Measurements from ENCODE around the gene PIGC. TPM values are rescaled to one million over a fixed set of nuclear protein-coding genes. Genes with fewer than 3 reads are reported as not detected.
A peak's percentile ranks its signal among the peaks of the same experiment; 100 is the strongest.

Gene PIGC
- total RNA-seq, 2 experiments from 2014 or later, result 17.5 to 18.7 TPM

GRCh38 chr1:172404121-172404520 is 39.7 kb downstream of the PIGC start:
- intact Hi-C loops (cut with micrococcal nuclease), result no loop called here
- H3K27me3 Mint-ChIP-seq (ENCODE audit: low read depth), result no peaks in the 10 kb centered on the region
- H3K27ac Mint-ChIP-seq, result no peak overlapping the region
- CTCF ChIA-PET, result interaction anchor here (0.7 to 1.8 kb wide), 4 partner anchors 76 to 401 kb away, joined by 3 to 5 read pairs (median 4); no protein-coding TSS in a partner anchor
- H3K9me3 Mint-ChIP-seq, result no peaks in the 10 kb centered on the region
- no peak for DNase-seq
- H3K36me3 Mint-ChIP-seq (ENCODE audit: low read depth), result no peaks in the 10 kb centered on the region
- no peak overlapping the region for H3K4me3 Mint-ChIP-seq
- H3K4me1 Mint-ChIP-seq (ENCODE audit: low read depth), result peaks cover 28% of the 10 kb centered on the region

GRCh38 chr1:172402878-172403569 is 40.8 kb downstream of the PIGC start:
- H3K27ac Mint-ChIP-seq, result no peak overlapping the region
- no peaks in the 10 kb centered on the region for H3K36me3 Mint-ChIP-seq (ENCODE audit: low read depth)
- H3K27me3 Mint-ChIP-seq (ENCODE audit: low read depth), result no peaks in the 10 kb centered on the region
- intact Hi-C loops (cut with micrococcal nuclease), result no loop called here
- peaks cover 39% of the 10 kb centered on the region for H3K4me1 Mint-ChIP-seq (ENCODE audit: low read depth)
- DNase-seq, result no peak
- no peak overlapping the region for H3K4me3 Mint-ChIP-seq
- CTCF ChIA-PET, result interaction anchor here (0.6 to 5.4 kb wide), 10 partner anchors 9 to 401 kb away, joined by 3 to 43 read pairs (median 3); partner anchors contain the start of gene C1orf105
- H3K9me3 Mint-ChIP-seq, result no peaks in the 10 kb centered on the region

GRCh38 chr1:172401892-172402291 is 42.0 kb downstream of the PIGC start:
- no peaks in the 10 kb centered on the region for H3K9me3 Mint-ChIP-seq
- CTCF ChIA-PET, result interaction anchor here (0.7 to 5.4 kb wide), 5 partner anchors 9 to 310 kb away, joined by 3 to 43 read pairs (median 6); no protein-coding TSS in a partner anchor
- DNase-seq, result peak; percentile 39
- H3K4me1 Mint-ChIP-seq (ENCODE audit: low read depth), result peaks cover 50% of the 10 kb centered on the region
- intact Hi-C loops (cut with micrococcal nuclease), result no loop called here
- no peaks in the 10 kb centered on the region for H3K27me3 Mint-ChIP-seq (ENCODE audit: low read depth)
- no peak overlapping the region for H3K27ac Mint-ChIP-seq
- H3K4me3 Mint-ChIP-seq, result no peak overlapping the region
- no peaks in the 10 kb centered on the region for H3K36me3 Mint-ChIP-seq (ENCODE audit: low read depth)

GRCh38 chr1:172401477-172401876 is 42.4 kb downstream of the PIGC start:
- DNase-seq, result no peak
- intact Hi-C loops (cut with micrococcal nuclease), result no loop called here
- Mint-ChIP-seq H3K36me3 (ENCODE audit: low read depth) (no peaks in the 10 kb centered on the region), H3K27me3 (ENCODE audit: low read depth) (no peaks in the 10 kb centered on the region), H3K4me3 (no peak overlapping the region), H3K4me1 (ENCODE audit: low read depth) (peaks cover 52% of the 10 kb centered on the region), H3K27ac (no peak overlapping the region), H3K9me3 (no peaks in the 10 kb centered on the region)
- CTCF ChIA-PET, result interaction anchor here (1.2 to 5.4 kb wide), 5 partner anchors 10 to 310 kb away, joined by 3 to 43 read pairs (median 6); no protein-coding TSS in a partner anchor

- intact Hi-C loops (cut with micrococcal nuclease), result no loop called here
- DNase-seq, result no peak
- Mint-ChIP-seq H3K27ac (no peak overlapping the region), H3K27me3 (ENCODE audit: low read depth) (no peaks in the 10 kb centered on the region), H3K4me1 (ENCODE audit: low read depth) (peaks cover 55% of the 10 kb centered on the region), H3K36me3 (ENCODE audit: low read depth) (no peaks in the 10 kb centered on the region), H3K4me3 (no peak overlapping the region), H3K9me3 (no peaks in the 10 kb centered on the region)
- CTCF ChIA-PET, result interaction anchor here (0.9 to 5.4 kb wide), 9 partner anchors 11 to 309 kb away, joined by 3 to 43 read pairs (median 5); no protein-coding TSS in a partner anchor
Observed at GRCh38 chr1:172400722-172401105, 43.2 kb downstream of the PIGC start.

- no peaks in the 10 kb centered on the region for H3K9me3 Mint-ChIP-seq
- CTCF ChIA-PET, result interaction anchor here (0.6 to 5.4 kb wide), 31 partner anchors 8 to 399 kb away, joined by 3 to 43 read pairs (median 5); no protein-coding TSS in a partner anchor
- intact Hi-C loops (cut with micrococcal nuclease), result loop anchor here (1.0 to 10.0 kb wide), 9 partner anchors 29 to 745 kb away; partner anchors contain the start of genes MYOC, PIGC and VAMP4
- DNase-seq, result no peak
- peaks cover 59% of the 10 kb centered on the region for H3K4me1 Mint-ChIP-seq (ENCODE audit: low read depth)
- H3K27ac Mint-ChIP-seq, result no peak overlapping the region
- H3K36me3 Mint-ChIP-seq (ENCODE audit: low read depth), result no peaks in the 10 kb centered on the region
- no peak overlapping the region for H3K4me3 Mint-ChIP-seq
- H3K27me3 Mint-ChIP-seq (ENCODE audit: low read depth), result no peaks in the 10 kb centered on the region
Observed at GRCh38 chr1:172399756-172400721, 43.8 kb downstream of the PIGC start.

GRCh38 chr1:172398970-172399755 is 44.7 kb downstream of the PIGC start:
- H3K4me3 Mint-ChIP-seq, result peak overlapping the region; percentile 19
- no peaks in the 10 kb centered on the region for H3K9me3 Mint-ChIP-seq
- DNase-seq, result peak; percentile 37
- intact Hi-C loops (cut with micrococcal nuclease), result loop anchor here (1.0 to 10.0 kb wide), 9 partner anchors 30 to 744 kb away; partner anchors contain the start of genes MYOC, PIGC and VAMP4
- peak overlapping the region; percentile 54 for H3K27ac Mint-ChIP-seq
- H3K27me3 Mint-ChIP-seq (ENCODE audit: low read depth), result no peaks in the 10 kb centered on the region
- no peaks in the 10 kb centered on the region for H3K36me3 Mint-ChIP-seq (ENCODE audit: low read depth)
- CTCF ChIA-PET, result interaction anchor here (0.6 to 5.4 kb wide), 30 partner anchors 9 to 599 kb away, joined by 3 to 43 read pairs (median 4); partner anchors contain the start of gene C1orf105
- H3K4me1 Mint-ChIP-seq (ENCODE audit: low read depth), result peaks cover 68% of the 10 kb centered on the region

- Mint-ChIP-seq H3K4me1 (ENCODE audit: low read depth) (peaks cover 77% of the 10 kb centered on the region), H3K4me3 (no peak overlapping the region), H3K27me3 (ENCODE audit: low read depth) (no peaks in the 10 kb centered on the region), H3K27ac (no peak overlapping the region), H3K36me3 (ENCODE audit: low read depth) (no peaks in the 10 kb centered on the region), H3K9me3 (no peaks in the 10 kb centered on the region)
- intact Hi-C loops (cut with micrococcal nuclease), result loop anchor here (5.0 to 10.0 kb wide), 3 partner anchors 44 to 743 kb away; partner anchors contain the start of genes MYOC, PIGC and VAMP4
- CTCF ChIA-PET, result interaction anchor here (1.2 to 5.4 kb wide), 10 partner anchors 13 to 598 kb away, joined by 3 to 43 read pairs (median 6); partner anchors contain the start of gene C1orf105
- DNase-seq, result no peak
Observed at GRCh38 chr1:172398193-172398592, 45.7 kb downstream of the PIGC start.

- Mint-ChIP-seq H3K9me3 (no peaks in the 10 kb centered on the region), H3K27ac (no peak overlapping the region), H3K27me3 (ENCODE audit: low read depth) (no peaks in the 10 kb centered on the region), H3K4me1 (ENCODE audit: low read depth) (peaks cover 83% of the 10 kb centered on the region), H3K4me3 (no peak overlapping the region), H3K36me3 (ENCODE audit: low read depth) (no peaks in the 10 kb centered on the region)
- intact Hi-C loops (cut with micrococcal nuclease), result loop anchor here (5.0 to 10.0 kb wide), 3 partner anchors 45 to 743 kb away; partner anchors contain the start of genes MYOC, PIGC and VAMP4
- DNase-seq, result no peak
- CTCF ChIA-PET, result interaction anchor here (0.8 to 5.4 kb wide), 8 partner anchors 14 to 395 kb away, joined by 3 to 43 read pairs (median 6); partner anchors contain the start of gene C1orf105
Observed at GRCh38 chr1:172397633-172398032, 46.2 kb downstream of the PIGC start.

GRCh38 chr1:172397221-172397620 is 46.6 kb downstream of the PIGC start:
- intact Hi-C loops (cut with micrococcal nuclease), result loop anchor here (5.0 to 10.0 kb wide), 3 partner anchors 45 to 742 kb away; partner anchors contain the start of genes MYOC, PIGC and VAMP4
- peaks cover 87% of the 10 kb centered on the region for H3K4me1 Mint-ChIP-seq (ENCODE audit: low read depth)

GRCh38 chr1:172395576-172395975 is 48.3 kb downstream of the PIGC start:
- H3K36me3 Mint-ChIP-seq (ENCODE audit: low read depth), result no peaks in the 10 kb centered on the region
- intact Hi-C loops (cut with micrococcal nuclease), result loop anchor here (5.0 to 10.0 kb wide), 3 partner anchors 47 to 741 kb away; partner anchors contain the start of genes MYOC, PIGC and VAMP4
- no peak overlapping the region for H3K27ac Mint-ChIP-seq
- H3K4me3 Mint-ChIP-seq, result no peak overlapping the region
- H3K9me3 Mint-ChIP-seq, result no peaks in the 10 kb centered on the region
- DNase-seq, result no peak
- H3K27me3 Mint-ChIP-seq (ENCODE audit: low read depth), result no peaks in the 10 kb centered on the region
- H3K4me1 Mint-ChIP-seq (ENCODE audit: low read depth), result peaks cover 92% of the 10 kb centered on the region
- CTCF ChIA-PET, result interaction anchor here (0.8 to 4.0 kb wide), 6 partner anchors 33 to 305 kb away, joined by 3 to 22 read pairs (median 4); no protein-coding TSS in a partner anchor

More at GRCh38 chr1:172397221-172397620, 46.6 kb downstream of the PIGC start:
- H3K9me3 Mint-ChIP-seq, result no peaks in the 10 kb centered on the region
- CTCF ChIA-PET, result interaction anchor here (0.8 to 4.0 kb wide), 4 partner anchors 16 to 395 kb away, joined by 3 to 22 read pairs (median 6); no protein-coding TSS in a partner anchor
- no peak overlapping the region for H3K4me3 Mint-ChIP-seq
- no peaks in the 10 kb centered on the region for H3K36me3 Mint-ChIP-seq (ENCODE audit: low read depth)
- no peak overlapping the region for H3K27ac Mint-ChIP-seq
- no peak for DNase-seq
- H3K27me3 Mint-ChIP-seq (ENCODE audit: low read depth), result no peaks in the 10 kb centered on the region
